Stimulated activated naive CD8-positive, alpha-beta T cell treated with anti-CD3 and anti-CD28 coated beads, Interleukin-15, Interleukin-2, amounts not matched to agents 100 U/mL and 50 U/mL, for 24 hours (primary cell): ENCODE measurements around the gene TPRX2.
"Not testable (repeated sequence)": the region's sequence is repeated elsewhere in the genome, so short reads cannot be mapped to it uniquely, and the experiment has no call there.

Experiments
- ATAC-seq: fragments of 150-1000 bp; cut with Tn5 transposase; one replicate; pipeline ENCODE4 v1.10.0; 2021
- DNase-seq: peaks from one replicate; pipeline ENCODE4 v3.0.0; 2021

The TPRX2 gene, protein sequence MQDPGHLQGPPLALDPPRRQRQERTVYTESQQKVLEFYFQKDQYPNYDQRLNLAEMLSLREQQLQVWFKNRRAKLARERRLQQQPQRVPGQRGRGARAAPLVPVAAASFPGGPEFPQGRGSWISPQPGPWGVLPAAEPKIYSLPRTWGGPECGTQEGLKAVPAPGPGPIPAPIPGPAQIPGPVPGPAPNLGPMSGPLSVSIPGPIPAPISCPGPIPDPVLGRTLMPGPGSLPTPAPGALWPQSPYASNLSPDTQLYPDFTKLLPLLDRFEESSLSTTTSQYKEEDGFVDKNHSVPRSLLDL

GRCh38 chr19:47858646-47859285, at the start of gene TPRX2:
TPRX2 (plus strand) TSS chr19:47859235; CDS start chr19:47859247, 12 bp downstream.
- not testable (repeated sequence) for ATAC-seq, DNase-seq

GRCh38 chr19:47813304-47813994, 45.6 kb upstream of the TPRX2 start:
- ATAC-seq (peak; percentile 81), DNase-seq (peak; percentile 91)

DNA sequence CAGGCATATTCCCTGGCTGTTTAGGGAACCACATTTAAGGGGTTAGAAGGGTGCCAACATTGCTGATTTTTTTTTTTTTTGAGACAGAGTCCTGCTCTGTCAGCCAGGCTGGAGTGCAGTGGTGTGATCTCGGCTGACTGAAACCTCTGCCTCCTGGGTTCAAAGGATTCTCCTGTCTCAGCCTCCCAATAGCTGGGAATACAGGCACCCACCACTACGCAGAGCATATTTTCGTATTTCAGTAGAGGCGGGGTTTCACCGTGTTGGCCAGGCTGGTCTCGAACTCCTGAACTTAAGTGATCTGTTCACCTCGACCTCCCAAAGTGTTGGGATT, 45.1 kb upstream of the TPRX2 start:
- DNase-seq (no peak), ATAC-seq (no peak)

- DNase-seq, ATAC-seq: not testable (repeated sequence)
Measured at GRCh38 chr19:47816270-47816669, 42.8 kb upstream of the TPRX2 start.

DNA sequence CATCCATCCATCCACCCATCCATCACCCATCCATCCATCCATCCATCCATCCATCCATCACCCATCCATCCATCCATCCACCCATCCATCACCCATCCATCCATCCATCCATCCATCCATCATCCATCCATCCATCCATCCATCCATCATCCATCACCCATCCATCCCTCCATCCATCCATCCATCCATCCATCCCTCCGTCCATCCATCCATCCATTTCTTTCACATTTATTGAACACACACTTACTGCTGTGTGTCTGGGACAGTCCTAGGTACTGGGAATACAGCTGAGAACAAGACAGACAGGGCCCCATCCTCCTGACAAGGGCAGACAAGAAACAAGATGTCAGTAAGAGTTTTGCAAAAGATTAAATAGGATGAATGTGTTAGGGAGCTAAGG, 40.8 kb upstream of the TPRX2 start:
- not testable (repeated sequence) for DNase-seq, ATAC-seq

DNA sequence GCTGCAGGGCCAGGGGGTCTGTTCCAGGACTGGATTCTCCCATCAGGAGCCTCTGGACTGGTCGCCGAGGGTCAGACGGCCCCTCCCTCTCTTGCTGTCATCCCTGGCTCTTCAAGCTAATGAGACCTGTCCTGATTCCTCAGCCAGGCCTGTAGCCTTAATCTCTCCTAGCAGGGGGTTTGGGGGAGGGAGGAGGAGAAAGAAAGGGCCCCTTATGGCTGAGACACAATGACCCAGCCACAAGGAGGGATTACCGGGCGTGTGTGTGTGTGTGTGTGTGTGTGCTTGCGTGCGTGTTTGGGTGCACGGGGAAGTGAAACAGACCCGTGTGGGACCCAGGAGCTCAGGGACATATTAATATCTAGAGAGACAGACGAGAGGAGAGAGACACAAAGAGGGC, 39.2 kb upstream of the TPRX2 start:
- no peak for DNase-seq
- ATAC-seq = no peak

GRCh38 chr19:47820410-47820809, 38.6 kb upstream of the TPRX2 start:
- ATAC-seq (no peak), DNase-seq (no peak)

DNA sequence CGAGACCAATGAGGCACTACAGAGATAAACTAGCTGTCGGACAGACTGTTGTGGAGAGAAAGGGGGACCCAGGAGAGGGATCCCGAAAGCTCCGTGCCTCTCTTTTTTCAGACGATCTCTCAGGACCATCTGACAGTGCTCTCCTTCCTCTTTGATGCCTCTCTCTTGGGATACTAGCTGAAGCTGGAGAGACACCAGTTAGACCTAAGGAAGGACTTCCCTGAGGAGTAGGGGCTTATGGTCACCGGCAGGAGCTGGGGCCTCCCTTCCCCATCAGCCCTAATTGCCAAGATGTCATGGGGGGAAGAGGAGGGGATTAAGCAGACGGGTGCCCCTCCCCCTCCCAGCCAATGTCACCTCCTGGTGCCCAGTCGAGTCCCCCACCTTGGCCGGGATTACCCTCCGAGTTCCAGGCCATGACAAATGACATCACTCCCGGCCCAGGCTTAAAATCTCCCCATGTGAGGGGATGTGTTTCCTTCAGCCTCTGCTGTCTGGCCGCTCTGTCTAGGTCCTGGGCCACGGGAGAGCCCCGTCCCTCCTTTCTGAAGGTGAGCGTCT, 37.5 kb upstream of the TPRX2 start, which contains the start of gene CRX:
Gene CRX, plus strand, starts transcription at position 478 of the 561 bp plus-strand sequence. CDS start 12,507 bp downstream, outside the sequence.
- DNase-seq = no peak

DNA sequence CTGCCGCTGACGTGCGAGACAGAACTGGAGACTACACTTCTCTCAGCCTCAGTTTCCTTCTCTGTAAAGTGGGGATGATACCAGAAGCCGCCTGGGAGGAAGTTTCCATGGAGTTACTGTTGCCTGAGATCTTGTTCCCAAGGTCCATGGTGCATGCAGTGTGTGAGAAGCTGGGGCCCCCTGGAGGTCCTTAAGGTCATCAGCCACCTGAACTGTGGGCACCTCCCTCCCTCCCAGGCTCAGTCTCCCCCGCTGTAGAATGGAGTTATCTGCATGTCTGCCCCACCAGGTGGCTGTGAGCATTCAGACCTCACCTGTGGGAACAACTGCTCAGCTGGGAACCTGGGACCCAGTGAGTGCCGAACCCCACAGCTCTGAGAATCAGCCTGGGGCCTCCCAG, 34.6 kb upstream of the TPRX2 start:
- no peak for DNase-seq
- no peak for ATAC-seq

More for the DNA sequence above, 37.5 kb upstream of the TPRX2 start, which contains the start of gene CRX:
- ATAC-seq = no peak

GRCh38 chr19:47826800-47827199, 32.2 kb upstream of the TPRX2 start:
- ATAC-seq (no peak), DNase-seq (no peak)

DNA sequence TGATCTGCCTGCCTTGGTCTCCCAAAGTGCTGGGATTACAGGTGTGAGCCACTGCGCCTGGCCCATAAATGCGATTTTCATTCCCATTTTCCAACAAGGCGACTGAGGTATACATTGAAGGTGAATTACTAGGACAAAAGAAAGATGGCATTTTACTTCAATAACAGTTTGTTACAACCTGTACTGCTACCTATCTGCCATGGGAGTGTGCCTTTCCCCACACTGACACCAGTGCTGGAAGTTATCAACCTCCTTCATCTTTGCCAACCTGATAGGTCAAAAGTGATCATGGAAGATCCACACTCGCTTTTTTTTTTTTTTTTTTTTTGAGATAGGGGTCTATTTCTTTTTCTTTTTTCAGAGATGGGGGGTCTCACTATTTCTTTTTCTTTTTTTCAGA, 26.3 kb upstream of the TPRX2 start:
- ATAC-seq (no peak), DNase-seq (no peak)

DNA sequence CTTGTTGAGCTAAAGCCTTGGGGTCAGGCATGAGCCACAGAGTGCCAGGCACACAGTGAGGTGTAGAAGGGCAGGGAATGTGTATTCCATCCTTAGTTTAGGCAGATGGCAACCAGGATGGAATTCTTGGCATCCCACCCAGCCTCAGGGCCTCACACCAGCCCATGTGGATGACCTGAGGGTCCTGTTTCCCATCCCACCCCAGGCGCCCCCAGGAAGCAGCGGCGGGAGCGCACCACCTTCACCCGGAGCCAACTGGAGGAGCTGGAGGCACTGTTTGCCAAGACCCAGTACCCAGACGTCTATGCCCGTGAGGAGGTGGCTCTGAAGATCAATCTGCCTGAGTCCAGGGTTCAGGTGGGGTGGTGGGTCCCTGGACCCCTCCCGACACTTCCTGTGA, 23.0 kb upstream of the TPRX2 start:
- DNase-seq (no peak), ATAC-seq (no peak)

- ATAC-seq = no peak
- no peak for DNase-seq
Measured at GRCh38 chr19:47839411-47839810, 19.6 kb upstream of the TPRX2 start.

DNA sequence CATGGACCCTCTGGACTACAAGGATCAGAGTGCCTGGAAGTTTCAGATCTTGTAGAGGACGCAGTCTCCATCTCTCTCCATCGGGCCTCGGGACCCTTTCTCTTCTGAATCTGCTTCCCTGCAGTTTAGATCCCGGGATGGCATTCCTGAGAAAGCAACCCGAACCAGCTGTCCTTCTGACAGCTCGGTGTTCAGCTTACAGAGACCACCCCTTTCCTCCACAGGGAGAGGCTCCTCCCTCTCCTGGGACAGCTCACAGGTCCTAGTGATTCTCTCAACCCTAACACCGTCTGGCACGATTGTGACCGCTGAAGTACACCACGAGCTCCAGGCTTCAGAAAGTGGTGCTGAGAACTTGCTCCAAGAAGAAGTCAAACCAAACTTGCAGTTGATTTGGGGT, 19.1 kb upstream of the TPRX2 start:
- ATAC-seq (no peak), DNase-seq (no peak)

DNA sequence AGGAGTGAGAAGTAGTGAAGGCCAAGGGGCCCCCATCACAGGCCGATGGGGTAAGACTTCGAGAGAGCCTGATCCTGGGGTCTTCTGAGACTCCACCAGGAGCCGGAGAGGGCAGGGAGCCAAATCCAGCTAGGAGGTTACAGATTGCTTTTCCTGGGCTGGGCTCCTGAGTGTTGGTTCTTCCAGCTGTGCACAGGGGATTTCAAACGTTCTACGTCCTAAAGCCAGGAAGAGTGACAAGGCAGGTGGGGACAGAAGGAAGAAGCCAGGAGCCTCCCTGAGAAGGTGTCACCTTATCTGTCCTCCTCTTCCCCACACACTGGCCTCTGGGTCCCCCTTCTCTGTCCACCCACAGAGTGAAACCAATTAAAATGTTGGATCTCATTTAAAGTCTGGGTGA, 16.1 kb upstream of the TPRX2 start:
- no peak for DNase-seq
- ATAC-seq = no peak

- no peak for DNase-seq
- ATAC-seq = no peak
Measured at GRCh38 chr19:47848425-47848822, 10.6 kb upstream of the TPRX2 start.

GRCh38 chr19:47848823-47849473, 10.1 kb upstream of the TPRX2 start:
- ATAC-seq = no peak
- peak; percentile 63 for DNase-seq

DNA sequence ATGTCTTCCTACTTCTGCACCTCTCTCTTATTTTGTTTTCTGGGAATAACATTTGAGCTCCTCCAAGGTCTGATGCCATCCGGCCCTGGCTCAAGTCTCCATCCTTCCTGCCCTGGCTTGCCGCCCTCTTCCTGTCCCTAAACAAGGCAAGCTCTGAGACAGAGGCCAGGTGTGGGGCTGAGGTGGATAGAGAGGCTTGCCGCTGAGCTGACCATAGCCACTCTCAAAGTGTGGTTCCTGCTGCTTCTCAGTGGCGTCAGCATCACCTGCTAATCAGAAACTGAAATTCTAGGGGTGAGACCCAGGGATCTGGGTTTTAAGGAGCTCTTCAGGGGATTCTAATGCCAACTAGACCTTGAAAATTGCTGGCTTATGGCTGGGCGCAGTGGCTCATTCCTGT, 6.0 kb upstream of the TPRX2 start:
- DNase-seq = no peak
- ATAC-seq = no peak

GRCh38 chr19:47854459-47854858, 4.6 kb upstream of the TPRX2 start:
- DNase-seq = no peak
- no peak for ATAC-seq

GRCh38 chr19:47858231-47858630, 804 bp upstream of the TPRX2 start:
- ATAC-seq, DNase-seq: not testable (repeated sequence)

- ATAC-seq, DNase-seq: not testable (repeated sequence)
Measured at GRCh38 chr19:47859838-47860237, 803 bp downstream of the TPRX2 start.

- DNase-seq (no peak), ATAC-seq (peak; percentile 16)
Measured at GRCh38 chr19:47860602-47861297, 1.7 kb downstream of the TPRX2 start.
